ENCODE data around the gene CACNA1H.

Gene CACNA1H

GRCh38 chr16:1158456-1159324 is 5.8 kb downstream of the CACNA1H start:
- DNase-seq (ENCODE audit: low spot score) = no peak

DNA sequence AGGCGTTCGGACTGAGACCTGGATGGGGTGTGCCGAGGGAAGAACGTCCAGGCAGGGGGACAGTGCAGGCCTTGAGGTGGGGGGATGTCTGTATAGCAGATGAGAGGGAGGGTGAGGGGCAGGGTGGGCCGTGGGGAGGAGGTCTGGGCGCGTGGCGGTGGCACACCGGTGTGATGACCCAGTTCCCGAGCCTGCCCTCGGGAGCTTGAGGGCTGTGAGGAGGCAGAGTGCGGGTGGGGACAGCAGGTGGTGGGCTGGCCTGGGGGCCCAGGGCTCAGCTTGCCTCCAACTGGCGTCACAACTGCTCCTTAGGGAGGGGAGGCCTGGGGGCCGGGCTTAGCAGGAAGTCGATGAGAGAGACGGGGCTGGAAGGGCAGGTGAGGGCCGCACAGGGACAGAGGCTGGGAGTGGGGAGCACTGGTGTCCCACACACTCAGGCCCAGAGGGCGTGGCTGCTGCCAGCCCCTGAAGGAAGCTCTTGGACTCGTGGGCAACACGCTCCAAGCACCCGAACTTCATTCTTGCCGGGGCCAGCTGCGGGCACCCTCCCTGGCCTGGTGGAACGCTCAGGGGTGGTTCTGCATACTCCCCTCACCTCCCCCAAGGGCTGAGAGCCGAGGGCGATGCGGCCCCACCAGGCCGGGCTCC is 6.5 kb downstream of the CACNA1H start:
- no peak for DNase-seq (ENCODE audit: low spot score)

DNA sequence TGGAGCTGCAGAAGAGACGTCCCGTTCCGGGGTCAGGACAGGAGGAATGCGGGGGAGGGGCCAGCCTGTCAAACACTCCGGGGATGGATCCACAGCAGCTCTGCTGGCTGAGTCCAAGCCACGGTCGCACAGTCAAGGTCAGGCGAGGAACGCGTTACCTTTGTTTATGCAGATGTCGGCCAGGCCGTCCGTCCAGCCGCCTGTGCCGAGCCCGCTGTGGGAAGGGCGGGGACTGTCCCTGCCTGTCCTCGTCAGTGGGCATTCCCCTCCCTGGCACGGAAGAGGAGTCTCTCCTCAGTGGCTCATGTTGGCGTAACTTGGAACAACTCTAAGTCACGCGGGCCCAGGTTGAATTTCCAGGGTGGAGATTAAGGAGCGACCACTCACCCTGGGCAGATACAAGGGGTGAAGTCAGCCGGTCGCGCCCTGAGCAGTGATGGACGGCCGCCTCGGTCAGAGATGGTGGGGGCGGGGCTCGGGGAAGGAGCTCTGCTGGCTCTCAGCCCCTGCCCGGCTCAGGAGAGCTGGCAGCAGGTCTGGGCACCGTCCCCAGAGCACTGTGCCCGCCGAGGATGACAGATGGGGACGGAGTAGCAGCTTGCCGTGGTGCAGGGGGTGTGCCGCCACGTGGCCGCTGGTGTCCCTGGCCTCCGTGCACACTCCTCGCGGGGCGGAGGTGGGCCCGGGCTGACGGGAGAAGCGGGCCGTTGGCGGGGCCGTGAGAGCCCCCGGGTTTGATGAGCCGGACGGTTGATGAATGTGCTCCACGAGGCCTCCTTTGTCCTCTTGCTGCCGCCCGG is 7.3 kb downstream of the CACNA1H start:
- peak; percentile 74 for DNase-seq (ENCODE audit: low spot score)

GRCh38 chr16:1160773-1161348 is 8.0 kb downstream of the CACNA1H start:
- no peak for DNase-seq (ENCODE audit: low spot score)

DNA sequence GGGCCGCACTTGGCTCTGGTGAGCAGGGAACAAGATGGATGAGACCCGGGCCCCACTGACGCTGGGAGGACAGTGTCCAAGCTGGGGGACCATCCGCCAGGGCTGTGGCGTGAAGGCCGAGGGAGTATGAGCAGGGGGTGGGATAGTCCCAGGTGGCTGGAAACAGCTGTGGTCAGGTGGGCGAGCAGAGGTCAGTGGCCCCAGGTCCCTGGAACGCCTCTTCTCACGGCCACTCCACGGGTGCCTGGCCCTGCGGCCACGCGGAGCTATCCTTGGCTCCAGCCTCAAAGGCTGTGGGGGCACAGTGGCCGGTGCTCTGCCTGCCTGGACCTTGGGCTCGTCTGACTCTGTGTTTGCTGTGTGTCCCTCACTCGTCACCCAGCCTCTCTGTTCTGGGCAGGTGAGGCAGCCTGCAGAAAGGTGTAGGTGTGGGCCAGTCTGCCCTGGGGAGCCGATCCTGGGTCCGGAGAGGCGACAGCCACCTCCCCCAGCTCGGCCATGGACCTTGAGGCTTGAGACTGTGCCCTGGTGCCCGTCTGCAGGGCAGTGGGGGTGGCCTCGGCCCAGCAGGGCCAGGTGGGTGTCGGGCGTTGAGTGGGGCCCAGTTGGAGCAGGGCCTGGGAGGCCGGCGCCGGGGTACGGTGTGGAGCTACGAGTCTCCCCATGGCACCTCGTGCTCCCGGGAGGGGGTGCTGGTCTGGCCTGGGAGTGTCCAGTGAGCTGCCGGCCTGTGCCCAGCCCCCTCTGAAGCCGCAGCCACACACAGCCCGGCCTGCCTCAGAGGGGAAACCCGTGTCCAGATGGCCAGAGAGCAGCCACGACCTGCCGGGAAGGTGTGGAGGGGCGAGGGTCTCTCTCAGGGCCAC is 10.0 kb downstream of the CACNA1H start:
- no peak for DNase-seq (ENCODE audit: low spot score)

DNA sequence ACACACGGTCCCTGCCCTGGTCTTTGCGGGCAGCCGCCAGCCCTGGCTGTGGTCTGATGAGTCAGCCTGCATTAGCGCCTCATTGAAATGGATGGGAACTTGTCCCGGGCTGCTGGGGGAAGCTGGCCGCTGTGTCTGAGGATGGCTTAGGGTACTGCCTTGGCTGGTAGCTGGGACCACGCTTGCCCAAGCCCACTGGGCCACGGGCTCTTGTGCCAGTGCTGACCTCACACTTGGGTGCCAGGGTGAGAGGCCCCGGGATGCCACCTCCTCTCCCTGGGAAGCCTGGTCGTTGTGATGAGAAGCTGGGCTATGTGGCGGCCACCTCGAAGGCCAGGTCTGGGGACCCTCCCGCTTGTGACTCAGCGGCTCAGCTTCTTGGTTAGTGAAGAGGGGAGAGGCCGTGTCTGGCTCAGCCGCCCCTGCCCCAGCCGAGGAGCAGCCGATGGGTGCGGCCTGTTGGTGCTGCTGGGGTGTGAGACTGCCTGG is 10.7 kb downstream of the CACNA1H start:
- DNase-seq (ENCODE audit: low spot score) = no peak

DNA sequence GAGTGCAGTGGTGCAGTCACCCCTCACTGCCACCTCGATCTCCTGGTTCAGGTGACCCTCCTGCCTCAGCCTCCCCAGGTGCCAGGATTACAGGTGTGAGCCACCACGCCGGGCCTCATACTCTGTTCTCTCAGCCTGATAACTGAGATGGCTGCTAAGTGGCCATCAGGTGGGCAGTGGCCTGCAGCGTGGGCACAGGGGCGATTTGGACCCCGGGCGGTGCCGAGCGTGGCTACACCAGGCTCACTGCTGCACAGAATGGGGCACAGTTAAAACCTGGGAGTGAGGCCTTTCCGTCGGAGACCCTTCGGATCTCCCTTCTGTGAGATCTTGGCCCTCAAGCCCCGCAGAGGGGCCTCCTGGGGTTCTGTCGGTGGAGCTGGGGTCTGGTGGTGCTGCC is 11.5 kb downstream of the CACNA1H start:
- no peak for DNase-seq (ENCODE audit: low spot score)

GRCh38 chr16:1164975-1165374 is 12.1 kb downstream of the CACNA1H start:
- no peak for DNase-seq (ENCODE audit: low spot score)

DNA sequence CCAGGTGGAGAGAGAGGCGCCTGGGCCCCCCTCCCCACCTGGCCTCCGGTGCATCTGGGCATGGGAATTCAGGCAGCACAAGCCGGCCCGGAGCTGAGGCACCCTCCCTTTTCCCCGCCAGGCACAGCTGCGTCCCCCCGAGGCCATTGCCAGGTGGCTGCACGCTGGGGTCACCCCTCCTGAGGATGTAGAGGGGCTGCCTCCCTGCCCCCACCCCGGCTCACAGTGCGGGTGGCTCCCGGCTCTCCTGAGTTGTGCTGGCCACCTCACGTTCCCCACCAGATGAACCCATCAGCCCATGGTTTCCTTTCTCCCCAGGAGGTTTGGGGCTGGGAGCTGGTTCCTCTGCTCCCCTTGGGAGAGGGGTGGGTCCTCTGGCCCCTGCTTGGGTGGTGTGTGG is 12.6 kb downstream of the CACNA1H start:
- DNase-seq (ENCODE audit: low spot score) = no peak

DNA sequence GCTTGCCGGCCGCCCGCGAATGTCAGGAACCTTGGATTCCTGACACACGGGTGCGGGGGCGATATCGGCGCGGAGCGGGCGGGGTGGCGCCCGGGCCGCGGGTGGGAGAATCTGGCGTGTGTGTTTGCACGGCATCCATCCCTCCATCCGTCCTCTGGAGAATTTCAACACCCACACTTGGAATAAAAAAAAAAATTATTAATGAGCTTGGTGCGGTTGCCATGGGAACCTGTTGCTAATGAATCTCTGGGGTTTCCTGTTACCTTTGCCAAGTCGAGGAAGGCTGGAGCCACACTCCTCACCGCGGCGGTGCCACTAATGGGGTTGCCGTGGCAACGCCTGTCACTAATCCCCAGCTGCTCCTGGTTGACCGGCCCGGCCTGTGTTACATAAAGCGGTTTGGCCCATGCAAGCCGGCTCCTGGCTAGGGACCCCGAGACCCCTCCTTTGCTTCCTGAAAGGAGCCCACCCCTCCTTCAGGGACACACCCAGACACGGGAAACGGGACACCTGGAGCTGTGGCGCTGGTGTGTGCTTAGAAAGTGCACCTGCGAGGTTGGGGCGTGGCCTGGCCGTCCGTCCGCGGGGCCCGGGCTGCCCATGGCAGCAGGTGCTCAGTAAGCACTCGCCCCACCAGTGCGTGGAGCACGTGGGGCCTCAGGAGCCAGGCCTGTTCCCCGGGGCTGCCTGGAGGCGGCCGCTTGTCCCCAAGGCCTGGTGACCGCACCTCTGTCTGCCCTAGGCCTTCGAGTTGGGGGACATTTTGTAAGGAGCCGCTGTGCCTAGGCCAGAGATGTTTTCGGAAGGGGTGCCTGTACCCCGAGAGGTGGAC is 14.6 kb downstream of the CACNA1H start:
- no peak for DNase-seq (ENCODE audit: low spot score)

GRCh38 chr16:1168837-1169236 is 15.9 kb downstream of the CACNA1H start:
- DNase-seq (ENCODE audit: low spot score) = no peak

DNA sequence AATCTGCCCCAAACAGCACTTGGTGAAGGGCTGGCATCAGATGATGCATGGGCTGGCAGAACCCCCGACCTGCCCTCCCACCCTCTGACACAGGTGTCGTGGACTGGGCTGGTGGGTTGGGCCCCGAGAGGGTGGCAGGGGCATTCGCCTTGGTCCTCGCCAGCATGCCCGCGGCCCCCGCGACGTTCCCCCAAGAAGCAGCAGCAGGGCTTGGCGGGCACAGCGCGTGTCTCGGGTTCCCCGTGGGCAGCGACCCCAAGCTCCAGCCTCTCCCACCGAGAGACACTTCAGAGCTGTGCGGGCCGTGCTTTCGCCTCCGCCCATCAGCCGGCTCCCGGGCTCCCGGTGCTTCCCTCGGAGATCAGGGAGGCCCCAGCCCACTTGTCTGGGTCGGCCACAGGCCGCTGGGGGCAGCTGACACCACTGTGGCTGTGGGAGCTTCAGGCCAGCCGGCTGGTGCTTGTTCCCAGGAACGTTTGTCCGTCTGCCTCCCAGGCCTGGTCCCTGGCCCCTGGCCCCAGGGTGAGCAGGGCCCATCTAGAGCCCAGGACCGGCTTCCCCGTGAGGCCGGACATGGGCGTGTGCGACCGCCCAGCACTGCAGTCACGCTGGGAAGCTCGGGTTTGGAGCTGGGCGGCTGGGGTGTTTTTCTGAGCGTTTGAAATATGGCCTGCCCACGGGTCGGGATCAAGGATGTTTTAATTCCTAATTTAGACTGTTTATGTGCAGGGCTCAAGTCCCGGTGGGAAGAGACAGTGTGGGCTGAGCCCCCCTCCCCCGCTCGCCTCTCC is 16.6 kb downstream of the CACNA1H start:
- no peak for DNase-seq (ENCODE audit: low spot score)

DNA sequence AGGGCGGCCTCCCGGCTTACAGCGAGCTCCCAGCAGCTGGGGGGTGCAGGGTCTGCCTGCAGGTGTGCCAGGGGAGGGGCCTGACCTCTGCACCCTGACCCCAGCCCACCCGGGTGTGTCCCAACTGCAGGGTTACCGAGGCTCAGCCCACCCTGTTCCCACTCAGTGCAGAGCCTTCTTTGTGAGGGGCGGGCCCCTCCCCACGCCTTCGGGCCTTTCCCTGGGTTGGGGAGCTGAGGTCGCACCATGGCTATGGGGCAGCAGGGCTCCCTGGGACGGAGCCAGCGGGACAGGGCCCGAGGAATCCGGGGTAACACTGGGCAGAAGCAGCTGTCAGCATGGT is 17.1 kb downstream of the CACNA1H start:
- DNase-seq (ENCODE audit: low spot score) = no peak

DNA sequence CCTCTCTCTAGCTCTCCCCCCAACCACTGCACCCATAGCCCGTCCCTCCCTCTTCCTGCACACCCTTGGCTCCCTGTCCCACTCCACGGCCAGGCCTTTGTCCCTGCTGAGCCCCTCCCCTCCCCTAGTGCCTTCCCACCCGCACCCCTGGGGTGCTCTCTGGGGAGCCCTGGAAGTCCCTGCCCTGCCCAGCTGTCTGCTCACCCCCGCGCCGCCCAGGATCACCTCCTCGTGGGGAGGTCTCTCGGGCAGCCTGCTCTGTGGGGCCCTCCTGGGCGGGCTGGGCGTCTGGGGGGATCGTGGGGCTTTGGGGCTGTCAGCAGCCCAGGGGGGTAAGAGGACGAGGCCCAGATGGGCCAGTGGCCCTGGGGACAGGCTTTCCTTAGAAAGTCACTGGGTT is 18.1 kb downstream of the CACNA1H start:
- DNase-seq (ENCODE audit: low spot score) = no peak

- no peak for DNase-seq (ENCODE audit: low spot score)
Observed at GRCh38 chr16:1171854-1172428, 19.0 kb downstream of the CACNA1H start.

DNA sequence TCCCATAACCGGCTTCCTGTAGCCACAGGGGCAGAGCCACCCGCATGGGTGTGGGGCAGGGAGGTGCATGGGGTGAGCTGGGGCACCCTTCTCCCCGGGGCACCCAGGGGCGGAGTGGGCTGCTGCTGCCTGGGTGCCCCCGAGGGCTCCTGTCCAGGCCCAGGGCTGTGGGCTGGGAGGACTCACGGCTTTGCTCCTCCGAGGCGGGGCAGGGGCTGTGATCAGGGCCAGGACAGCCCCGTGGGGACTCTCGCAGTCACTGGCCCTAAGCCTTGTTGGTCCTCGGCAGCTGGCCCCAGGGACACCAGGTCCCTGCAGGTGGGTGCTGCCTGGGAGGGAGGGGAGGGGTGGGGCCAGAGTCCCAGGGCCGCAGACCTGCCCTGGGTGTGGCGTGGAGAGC is 19.7 kb downstream of the CACNA1H start:
- DNase-seq (ENCODE audit: low spot score) = no peak

GRCh38 chr16:1173788-1174451 is 21.0 kb downstream of the CACNA1H start:
- no peak for DNase-seq (ENCODE audit: low spot score)

DNA sequence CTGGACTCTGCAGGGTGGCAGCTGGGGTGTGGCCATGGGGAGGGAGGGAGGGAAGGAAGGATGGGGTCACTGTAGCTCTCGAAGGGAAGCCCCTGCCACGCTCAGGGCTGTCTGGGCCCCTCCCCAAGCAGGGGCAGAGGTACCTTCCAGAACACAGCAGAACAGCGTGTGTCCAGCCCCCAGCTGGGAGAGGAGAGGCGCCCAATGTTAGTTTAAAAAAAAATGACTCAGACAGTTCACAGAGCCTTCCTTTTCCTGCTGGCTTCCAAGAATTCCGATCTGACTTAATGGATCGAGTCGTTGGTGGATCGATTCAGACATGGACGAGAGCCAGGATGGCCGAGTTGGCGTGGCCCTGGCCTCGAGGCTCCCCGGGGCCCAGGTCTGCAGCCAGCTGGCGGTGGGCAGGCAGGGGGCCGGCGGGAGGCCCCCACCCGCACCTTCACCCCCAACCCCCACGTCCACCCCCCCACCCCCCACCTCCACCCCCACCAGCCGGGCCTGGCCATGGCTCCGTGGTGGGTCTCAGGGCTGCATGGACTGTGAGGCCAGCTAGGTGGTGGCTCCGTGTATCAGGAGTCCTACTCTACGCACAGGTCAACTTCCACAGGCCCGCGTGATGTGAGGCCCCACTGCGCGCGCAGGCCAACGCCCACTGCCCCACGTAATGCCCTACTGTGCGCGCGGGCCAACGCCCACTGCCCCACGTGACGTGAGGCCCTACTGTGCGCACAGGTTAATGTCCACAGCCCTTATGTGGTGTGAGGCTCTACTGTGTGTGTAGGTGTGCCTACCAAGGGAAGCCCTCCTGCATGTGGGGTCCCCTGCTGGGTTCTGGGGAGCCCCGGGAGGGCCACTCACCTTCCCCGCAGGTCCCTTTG is 21.8 kb downstream of the CACNA1H start:
- no peak for DNase-seq (ENCODE audit: low spot score)
